Stimulated activated CD8-positive, alpha-beta memory T cell treated with anti-CD3 and anti-CD28 coated beads, Interleukin-15, amount 100 ng/mL, for 24 hours (primary cell): ENCODE measurements around the gene TNIP2.
"Not testable (repeated sequence)": the region's sequence is repeated elsewhere in the genome, so short reads cannot be mapped to it uniquely, and the experiment has no call there.

Source experiments
- DNase-seq: peaks from one replicate; pipeline ENCODE4 v3.0.0-alpha.2; 2020; ENCODE audit warnings: low read depth

TNIP2 gene

GRCh38 chr4:2794486-2795299, 38.6 kb upstream of the TNIP2 start:
- no peak for DNase-seq

- DNase-seq = no peak
These were observed 37.7 kb upstream of the TNIP2 start for GRCh38 chr4:2793586-2794485.

GRCh38 chr4:2792711-2793585, 36.8 kb upstream of the TNIP2 start, which contains the start of gene SH3BP2:
Gene SH3BP2, plus strand, starts transcription at chr4:2793085. Its CDS starts 27,533 bp downstream, at chr4:2820618.
- no peak for DNase-seq

- DNase-seq = no peak
These were observed 36.2 kb upstream of the TNIP2 start for GRCh38 chr4:2792396-2792710.

GRCh38 chr4:2791518-2792395, 35.6 kb upstream of the TNIP2 start:
- no peak for DNase-seq

GRCh38 chr4:2790583-2791517, 34.7 kb upstream of the TNIP2 start:
- no peak for DNase-seq

GRCh38 chr4:2789793-2790582, 33.9 kb upstream of the TNIP2 start:
- DNase-seq = no peak

GRCh38 chr4:2789351-2789750, 33.2 kb upstream of the TNIP2 start:
- no peak for DNase-seq

- DNase-seq = no peak
These were observed 32.5 kb upstream of the TNIP2 start for GRCh38 chr4:2788532-2789103.

GRCh38 chr4:2788101-2788500, 32.0 kb upstream of the TNIP2 start:
- no peak for DNase-seq

- DNase-seq = no peak
These were observed 31.3 kb upstream of the TNIP2 start for GRCh38 chr4:2787230-2788100.

- no peak for DNase-seq
These were observed 30.7 kb upstream of the TNIP2 start for GRCh38 chr4:2786794-2787229.

- no peak for DNase-seq
These were observed 30.1 kb upstream of the TNIP2 start for GRCh38 chr4:2786152-2786671.

- DNase-seq = no peak
These were observed 29.5 kb upstream of the TNIP2 start for GRCh38 chr4:2785613-2786012.

GRCh38 chr4:2783790-2784189, 27.7 kb upstream of the TNIP2 start:
- DNase-seq = no peak

- no peak for DNase-seq
These were observed 25.8 kb upstream of the TNIP2 start for GRCh38 chr4:2781911-2782310.

GRCh38 chr4:2780643-2781042, 24.5 kb upstream of the TNIP2 start:
- DNase-seq = not testable (repeated sequence)

- no peak for DNase-seq
These were observed 15.1 kb upstream of the TNIP2 start for GRCh38 chr4:2771264-2771663.
